GM23248 (cell line): ENCODE measurements around the gene TENT4A.

Experiments used
- EZH2 ChIP-seq: fragments of 200-600 bp; sonication (generic); IDR thresholded peaks from 2 replicates; pipeline ENCODE4 v1.6.1; 2018; ENCODE audit warnings: antibody characterized with exemption, mild to moderate bottlenecking; ENCODE audit not compliant: insufficient read depth, poor library complexity, severe bottlenecking
- EZH2phosphoT487 ChIP-seq: fragments of 200-600 bp; sonication (generic); IDR thresholded peaks from 2 replicates; pipeline ENCODE4 v1.6.1; 2018; ENCODE audit warnings: antibody characterized with exemption, moderate library complexity, mild to moderate bottlenecking, low read depth; ENCODE audit not compliant: insufficient read depth

DNA sequence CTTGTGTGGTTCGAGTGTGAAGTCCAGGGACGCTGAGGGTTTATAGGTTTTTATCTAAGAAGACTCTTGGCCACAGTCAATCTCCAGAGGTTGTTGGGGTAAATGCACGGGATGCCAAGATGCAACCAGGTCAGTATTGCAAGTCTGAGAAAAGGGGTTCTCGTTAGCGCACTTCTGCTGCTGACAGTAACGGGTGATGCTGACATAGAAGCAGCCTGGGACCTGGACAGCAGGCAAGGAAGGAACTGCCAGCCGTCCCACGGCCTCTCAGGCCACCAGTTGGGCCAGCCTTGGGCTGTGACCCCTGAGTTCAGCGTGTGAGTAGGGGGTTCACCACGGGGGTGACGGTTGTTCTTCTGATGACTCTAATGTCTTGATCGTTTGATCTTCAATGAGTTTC is 39.0 kb downstream of the TENT4A start:
- TF ChIP-seq EZH2: no peak
- TF ChIP-seq EZH2phosphoT487: no peak
